GM18507 (cell line): ENCODE data around the gene TDRD6.

Experiments used
- DNase-seq: peaks from one replicate; pipeline ENCODE4 v3.0.0; 2011; ENCODE audit warnings: low read depth; ENCODE audit not compliant: insufficient read length; ENCODE audit errors: extremely low spot score
- FAIRE-seq: peaks from 2 replicates; lab custom pipeline; 2011; peaks lifted over from hg19 to GRCh38; lab: Jason Lieb, UNC

TDRD6 gene

DNA sequence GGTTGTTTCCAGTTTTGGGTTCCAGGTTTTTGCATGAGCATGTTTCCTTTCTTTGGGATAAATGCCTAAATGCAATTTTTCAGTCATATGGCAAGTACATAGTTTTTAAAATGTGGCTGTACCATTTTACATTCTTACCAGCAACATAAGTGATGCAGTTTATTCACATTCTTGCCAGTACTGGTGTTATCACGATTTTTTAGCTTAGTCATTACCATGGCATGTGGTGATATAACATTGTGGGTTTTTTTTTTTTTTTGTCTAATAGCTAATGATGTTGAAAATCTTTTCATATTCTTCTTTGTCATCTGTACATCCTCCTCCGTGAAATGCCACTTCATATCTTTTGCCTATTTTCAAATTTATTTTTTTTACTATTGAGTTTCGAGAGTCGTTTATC lies 2.9 kb upstream of the TDRD6 start:
- DNase-seq (no peak), FAIRE-seq (no peak)

DNA sequence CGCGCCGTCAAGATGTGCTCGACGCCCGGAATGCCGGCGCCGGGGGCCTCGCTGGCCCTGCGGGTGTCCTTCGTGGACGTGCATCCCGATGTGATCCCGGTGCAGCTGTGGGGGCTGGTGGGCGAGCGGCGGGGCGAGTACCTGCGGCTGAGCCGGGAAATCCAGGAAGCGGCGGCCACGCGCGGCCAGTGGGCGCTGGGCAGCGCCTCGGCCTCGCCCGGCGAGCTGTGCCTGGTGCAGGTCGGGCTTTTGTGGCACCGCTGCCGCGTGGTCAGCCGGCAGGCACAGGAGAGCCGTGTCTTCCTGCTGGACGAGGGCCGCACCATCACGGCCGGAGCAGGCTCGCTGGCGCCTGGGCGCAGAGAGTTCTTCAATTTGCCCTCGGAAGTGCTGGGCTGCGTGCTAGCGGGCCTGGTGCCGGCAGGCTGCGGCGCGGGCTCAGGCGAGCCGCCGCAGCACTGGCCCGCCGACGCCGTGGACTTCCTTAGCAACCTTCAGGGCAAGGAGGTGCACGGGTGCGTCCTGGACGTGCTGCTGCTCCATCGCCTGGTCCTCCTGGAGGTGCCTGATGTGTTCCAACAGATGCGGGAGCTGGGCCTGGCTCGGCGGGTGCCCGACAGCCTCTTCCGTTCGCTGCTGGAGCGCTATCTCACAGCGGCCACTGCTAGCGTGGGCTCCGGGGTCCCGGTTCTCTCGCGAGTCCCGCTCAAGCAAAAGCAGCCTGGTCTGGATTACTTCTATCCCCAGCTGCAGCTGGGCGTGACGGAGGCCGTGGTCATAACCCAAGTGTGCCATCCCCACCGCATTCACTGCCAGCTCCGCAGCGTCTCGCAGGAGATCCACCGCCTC lies 656 bp downstream of the TDRD6 start:
- no peak for FAIRE-seq
- DNase-seq = no peak

DNA sequence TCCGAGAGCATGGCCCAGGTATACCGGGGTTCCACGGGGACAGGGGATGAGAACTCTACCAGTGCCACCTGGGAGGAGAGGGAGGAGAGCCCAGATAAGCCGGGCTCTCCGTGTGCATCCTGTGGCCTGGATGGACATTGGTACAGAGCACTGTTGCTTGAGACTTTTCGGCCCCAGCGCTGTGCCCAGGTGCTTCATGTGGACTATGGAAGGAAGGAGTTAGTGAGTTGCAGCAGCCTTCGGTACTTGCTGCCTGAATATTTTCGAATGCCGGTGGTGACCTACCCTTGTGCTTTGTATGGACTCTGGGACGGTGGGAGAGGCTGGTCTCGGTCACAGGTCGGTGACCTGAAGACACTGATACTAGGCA lies 1.3 kb downstream of the TDRD6 start:
- DNase-seq (no peak), FAIRE-seq (no peak)

DNA sequence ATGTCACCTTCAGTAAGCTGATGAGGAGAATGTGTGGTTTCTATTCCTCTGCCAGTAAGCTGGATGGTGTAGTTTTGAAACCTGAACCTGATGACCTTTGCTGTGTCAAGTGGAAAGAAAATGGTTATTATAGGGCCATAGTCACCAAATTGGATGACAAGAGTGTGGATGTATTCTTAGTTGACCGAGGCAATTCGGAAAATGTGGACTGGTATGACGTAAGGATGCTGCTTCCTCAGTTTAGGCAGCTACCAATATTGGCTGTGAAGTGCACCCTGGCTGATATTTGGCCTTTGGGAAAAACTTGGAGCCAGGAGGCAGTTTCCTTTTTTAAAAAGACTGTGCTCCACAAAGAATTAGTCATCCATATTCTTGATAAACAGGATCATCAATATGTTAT lies 2.0 kb downstream of the TDRD6 start:
- FAIRE-seq (no peak), DNase-seq (no peak)

DNA sequence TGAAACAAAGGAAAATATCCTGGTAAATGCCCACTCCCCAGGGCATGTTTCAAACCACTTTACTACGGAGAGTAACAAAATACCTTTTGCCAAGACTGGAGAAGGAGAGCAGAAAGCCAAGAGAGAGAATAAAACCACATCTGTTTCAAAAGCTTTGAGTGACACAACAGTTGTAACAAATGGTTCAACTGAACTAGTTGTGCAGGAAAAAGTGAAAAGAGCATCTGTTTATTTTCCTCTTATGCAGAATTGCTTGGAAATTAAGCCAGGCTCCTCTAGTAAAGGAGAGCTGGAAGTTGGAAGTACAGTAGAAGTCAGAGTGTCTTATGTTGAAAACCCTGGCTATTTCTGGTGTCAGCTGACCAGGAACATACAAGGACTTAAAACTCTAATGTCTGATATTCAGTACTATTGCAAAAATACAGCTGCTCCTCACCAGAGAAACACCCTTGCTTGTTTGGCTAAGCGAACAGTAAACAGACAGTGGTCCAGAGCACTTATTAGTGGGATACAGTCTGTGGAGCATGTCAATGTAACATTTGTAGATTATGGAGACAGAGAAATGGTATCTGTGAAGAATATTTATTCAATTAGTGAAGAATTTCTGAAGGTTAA lies 2.6 kb downstream of the TDRD6 start:
- FAIRE-seq = no peak
- DNase-seq = no peak

DNA sequence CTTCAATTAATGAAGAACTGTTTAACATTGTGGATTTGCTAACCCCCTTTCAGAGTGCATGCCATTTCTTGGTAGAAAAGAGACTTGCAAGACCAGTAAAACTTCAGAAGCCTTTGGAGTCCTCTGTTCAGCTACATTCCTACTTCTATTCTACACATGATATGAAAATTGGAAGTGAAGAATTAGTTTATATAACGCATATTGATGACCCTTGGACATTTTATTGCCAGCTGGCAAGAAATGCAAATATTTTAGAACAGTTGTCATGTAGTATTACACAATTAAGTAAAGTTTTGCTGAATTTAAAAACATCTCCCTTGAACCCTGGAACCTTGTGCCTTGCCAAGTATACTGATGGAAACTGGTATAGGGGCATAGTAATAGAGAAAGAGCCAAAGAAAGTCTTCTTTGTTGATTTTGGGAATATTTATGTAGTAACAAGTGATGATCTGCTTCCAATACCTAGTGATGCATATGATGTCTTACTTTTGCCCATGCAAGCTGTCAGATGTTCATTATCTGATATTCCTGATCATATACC lies 3.3 kb downstream of the TDRD6 start:
- no peak for FAIRE-seq
- DNase-seq = no peak

DNA sequence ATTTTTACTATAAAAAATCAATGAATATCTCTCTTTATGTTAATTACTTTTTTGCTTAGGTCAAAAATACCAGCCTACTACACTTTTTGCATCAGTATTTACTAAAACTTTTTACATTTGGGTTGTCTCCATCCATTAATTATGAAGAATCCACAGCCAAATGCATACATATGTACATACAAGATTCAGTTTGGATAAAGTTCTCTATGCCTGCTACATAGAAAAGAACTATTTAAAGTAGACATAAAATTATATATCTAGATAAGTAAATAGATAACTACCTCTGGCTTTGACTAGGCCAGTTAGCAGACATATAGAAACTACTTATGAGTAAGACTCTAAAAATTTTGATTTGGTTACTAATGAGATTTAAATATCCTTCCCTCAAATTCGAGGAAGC lies 12.3 kb downstream of the TDRD6 start:
- no peak for FAIRE-seq

DNA sequence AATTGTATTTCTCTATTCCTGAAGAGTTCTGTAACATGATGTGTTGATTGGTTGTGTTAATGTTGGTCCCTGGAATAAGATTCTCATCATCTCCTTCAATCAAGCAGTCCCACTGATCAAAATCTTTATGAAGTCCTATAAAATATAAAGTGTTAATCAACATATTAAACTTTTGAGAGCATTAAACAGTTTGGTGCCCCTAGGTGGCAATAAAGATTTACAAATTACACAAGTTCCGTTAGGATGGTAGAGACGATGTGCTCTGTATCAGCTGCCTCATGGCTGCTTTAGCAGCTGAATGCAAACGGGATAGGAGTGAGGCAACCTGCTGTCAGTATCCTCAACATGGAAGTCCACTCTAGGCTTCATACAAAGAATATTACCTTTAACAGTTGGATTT lies 16.9 kb downstream of the TDRD6 start:
- DNase-seq (no peak), FAIRE-seq (no peak)

More for the DNA sequence above, 12.3 kb downstream of the TDRD6 start:
- no peak for DNase-seq

DNA sequence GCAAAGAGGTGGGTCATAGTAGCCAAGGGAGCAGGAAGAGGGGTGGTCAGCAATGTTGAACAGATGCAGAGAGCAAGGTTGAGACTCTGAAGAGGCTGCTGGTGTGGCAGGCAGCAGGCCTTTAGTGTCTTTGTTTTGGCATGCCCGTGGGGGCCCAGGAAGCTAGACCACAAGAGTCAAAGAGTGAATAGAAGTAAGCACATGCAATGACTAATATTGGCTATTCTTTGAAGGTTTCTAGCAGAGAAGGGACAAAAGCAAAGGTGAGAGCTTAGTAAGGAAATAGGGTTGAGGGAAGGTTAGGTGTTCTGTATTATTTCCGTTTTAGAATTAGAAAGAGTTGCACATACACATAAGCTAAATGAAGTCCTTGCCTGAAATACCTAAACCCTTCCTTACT lies 18.8 kb downstream of the TDRD6 start:
- FAIRE-seq = no peak
- DNase-seq = no peak

DNA sequence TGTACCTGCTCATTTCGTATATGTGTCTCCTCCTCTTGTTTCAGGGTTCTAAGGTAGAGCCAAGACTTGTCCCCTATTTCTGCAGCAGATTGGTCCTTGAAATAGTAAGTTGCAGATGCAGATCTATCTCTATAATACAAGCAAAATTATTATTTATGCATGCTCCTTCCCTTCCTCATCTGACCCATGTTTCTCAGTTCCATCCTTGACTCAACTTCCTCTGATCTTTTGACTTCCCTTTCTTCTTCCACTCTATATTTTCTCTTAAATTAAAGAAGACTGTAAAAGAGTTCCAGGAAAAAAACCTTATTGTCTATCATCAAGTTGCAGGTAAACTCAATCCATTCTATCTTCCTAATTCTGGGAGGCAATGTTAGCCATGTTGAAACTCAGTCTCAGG lies 23.8 kb downstream of the TDRD6 start:
- FAIRE-seq (no peak), DNase-seq (no peak)

DNA sequence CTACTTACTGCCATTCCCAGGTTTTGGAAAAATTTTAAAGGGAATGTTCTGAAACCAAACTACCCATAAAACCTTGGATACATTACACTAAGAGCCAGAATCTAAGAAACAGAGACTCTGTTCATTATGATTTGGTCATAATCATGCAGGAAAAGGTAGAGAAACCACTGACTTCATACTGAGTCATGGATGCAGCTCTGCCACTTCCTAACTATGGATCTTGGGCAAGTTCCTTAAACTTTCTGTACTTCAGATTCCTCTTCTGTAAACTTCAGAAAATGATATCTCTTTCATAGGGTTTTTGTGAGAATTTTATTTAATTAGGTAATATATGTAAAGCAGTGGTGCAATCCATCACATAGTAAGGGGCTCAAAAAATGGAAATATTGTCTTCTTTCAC lies 27.5 kb downstream of the TDRD6 start:
- no peak for DNase-seq
- no peak for FAIRE-seq

DNA sequence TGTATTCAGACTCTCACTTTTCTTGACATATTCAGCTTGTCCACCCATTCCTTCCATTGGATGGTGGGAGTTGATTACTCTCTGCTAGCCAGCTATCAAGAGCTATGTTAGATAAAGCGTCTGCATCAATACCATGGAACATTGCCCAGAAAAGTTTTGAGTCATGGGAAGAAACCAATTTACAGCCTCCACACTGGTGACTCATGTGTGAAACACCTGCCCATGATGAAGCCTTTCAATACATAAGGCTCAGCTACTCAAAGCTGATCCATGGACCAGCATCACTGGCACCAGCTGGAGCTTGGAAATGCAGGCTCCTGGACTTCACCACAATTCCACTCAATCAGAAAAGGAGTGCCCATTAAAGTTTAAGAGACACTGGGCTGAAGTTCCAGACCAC lies 31.4 kb downstream of the TDRD6 start:
- no peak for DNase-seq
- no peak for FAIRE-seq

DNA sequence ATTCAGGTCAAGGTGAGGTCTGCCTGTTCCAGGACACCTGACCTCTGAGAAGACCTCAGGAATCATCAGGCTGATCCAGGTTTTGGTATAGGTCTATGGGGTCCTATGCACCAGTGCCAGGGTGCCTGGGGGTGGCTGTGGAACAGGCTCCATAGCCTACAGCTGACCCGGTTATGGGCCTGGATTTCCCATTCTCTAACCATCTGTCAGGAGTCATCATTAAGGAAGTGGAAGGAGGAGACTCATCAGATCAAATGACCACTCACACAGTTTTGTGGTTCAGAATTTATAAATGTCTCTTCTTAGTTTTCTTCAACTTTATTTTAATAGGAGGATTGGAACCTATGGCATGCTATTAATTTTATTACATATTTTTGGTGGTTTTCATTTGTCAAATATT lies 32.7 kb downstream of the TDRD6 start:
- no peak for FAIRE-seq

DNA sequence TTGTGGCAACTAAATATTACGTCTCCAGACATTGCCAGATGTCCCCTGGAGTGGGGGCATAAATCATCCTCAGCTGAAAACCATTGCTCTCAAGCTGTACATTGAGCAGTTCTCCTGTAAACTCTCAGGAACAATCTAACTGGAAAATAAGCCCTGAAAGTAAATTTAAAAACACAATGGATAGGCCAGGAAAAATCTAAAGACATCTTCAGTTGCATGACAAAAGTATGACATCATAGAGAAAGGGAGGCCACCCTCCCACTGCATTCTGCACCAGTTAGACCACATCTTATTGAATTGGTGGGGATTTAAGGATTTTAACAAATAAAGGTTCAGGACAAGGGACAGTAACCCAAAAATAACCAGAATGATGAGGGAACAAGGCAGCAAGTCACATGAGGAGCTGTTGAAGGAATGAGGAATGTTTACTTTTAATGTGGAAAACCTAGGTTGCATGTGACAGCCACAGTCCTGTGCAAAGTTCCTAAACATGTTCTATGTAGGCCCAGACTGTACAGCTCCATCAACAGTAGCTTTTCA lies 42.2 kb downstream of the TDRD6 start:
- no peak for FAIRE-seq

More for the DNA sequence above, 32.7 kb downstream of the TDRD6 start:
- DNase-seq = no peak

DNA sequence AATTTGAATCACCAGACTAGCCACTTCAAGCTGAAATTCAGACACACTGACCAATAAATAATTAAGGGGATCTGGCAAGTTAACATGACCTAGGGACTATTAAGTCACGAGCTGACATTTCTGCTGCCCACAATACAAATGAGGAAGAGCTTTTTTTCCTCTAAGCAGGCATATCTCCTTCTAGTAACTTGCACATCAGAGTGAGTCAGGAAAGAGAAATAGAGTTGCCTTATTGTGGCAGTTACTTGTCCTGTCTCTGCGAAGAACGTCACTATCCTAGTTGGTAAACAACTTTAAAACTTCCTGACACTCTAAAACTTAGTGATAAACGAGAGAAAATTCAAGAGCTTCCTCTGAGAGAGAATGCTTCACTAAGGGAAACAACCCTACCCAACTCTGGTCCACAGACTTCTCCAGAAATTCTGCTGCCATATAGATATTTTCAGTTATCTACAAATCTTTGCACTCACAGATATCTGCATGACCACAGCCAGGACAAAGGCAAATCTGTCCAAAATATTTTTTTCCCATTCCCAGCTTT lies 43.3 kb downstream of the TDRD6 start:
- DNase-seq (no peak), FAIRE-seq (no peak)

More for the DNA sequence above, 42.2 kb downstream of the TDRD6 start:
- DNase-seq = no peak

DNA sequence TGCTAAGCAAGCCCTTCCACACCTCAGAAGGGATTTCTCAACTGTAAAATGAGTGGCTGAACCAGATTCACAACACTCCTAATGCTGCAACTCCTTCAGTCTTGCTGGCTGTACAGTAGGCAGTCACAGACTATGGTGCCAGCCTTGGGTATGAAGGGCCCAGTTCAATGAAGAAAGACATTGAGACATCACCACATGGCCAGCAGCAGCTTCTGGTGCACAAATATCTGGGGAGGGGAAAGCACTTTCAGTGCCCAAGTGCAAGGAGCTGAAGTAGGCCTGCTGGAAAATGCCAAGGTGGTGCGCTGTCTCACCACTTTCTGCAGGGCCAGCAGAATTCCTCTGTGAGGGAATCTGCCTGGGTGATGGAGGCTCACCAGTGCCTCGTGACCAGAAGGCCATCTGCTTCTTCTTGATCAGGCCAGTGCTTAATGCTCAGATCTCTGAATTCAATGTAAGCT lies 45.7 kb downstream of the TDRD6 start:
- no peak for DNase-seq
- no peak for FAIRE-seq

DNA sequence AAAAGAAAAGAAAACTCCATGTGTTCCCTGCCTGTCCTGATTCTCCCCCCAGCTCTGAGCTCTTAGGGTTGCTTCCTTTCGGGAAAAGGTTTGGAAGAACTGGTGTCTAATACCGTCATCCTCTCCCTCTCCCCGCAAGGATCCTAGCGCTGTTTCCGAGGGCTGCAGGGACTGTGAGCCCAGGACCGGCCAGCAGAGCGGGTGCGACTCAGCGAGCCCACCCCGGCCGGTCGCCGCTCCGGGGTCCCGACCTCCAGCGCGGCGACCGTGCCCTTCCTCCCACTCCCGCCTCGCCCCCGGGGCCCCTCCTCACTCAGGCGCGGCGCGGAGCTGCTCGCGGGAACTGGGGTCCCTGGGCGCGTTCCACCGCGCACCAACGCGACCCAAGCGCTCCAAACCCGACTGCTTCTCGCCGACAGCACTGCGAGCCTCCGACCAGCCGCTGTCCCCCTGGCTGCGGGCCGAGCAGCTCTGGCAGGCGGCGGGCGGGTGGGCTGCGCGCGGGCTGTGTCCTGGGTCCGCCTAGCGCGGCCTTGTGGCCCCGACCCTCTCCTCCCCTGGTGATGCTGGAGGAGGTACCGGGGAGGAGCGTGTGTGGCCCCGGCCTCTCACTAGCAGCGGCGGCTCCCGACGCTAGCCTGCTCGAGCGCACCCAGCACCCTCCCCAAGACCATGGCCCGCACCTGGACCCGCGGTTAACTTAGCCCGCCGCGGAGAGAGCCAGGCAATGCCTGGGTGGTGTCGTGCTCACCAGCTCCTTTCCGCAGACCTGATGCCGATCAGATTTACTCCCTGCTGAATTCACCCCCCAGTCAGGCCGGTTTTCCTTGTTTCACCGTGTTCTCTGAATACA lies 47.4 kb downstream of the TDRD6 start, which contains the start of gene PLA2G7:
PLA2G7 (minus strand) TSS at position 509 of the 853 bp plus-strand sequence. CDS start 12,484 bp downstream, outside the sequence.
- DNase-seq (no peak), FAIRE-seq (no peak)

DNA sequence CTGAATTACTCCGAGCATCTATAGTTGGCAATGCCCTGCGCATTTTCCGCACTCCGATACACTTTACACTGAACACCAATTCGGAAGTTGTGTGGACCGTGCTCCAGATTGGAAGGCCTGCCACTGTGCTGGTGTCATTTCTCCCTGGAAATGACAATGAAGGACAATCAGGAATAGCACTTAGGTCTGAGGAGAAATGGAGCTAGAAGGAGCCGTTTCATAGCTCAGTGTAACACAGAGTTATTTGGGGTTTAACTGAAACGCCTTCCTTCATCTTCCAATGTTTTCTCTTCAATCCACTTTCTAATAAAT lies 48.0 kb downstream of the TDRD6 start:
- no peak for DNase-seq
- FAIRE-seq = no peak

DNA sequence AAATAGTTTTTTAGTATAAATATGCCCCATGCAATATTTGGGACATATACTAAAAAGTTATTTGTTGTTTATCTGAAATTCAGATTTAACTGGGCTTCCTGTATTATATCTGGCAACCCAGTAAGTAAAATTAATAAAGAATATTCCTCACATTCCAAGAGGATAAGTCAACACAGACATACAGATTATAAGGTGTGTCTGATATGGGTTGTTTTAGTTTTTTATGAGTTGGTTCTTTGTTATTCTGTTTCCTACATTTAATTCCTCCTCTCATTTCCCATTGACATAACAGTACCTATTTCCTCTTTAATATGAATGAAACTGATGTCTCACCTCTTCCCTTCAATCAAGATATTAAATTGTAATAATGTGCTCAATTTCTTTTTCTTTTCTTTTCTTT lies 49.2 kb downstream of the TDRD6 start:
- no peak for DNase-seq
- no peak for FAIRE-seq

DNA sequence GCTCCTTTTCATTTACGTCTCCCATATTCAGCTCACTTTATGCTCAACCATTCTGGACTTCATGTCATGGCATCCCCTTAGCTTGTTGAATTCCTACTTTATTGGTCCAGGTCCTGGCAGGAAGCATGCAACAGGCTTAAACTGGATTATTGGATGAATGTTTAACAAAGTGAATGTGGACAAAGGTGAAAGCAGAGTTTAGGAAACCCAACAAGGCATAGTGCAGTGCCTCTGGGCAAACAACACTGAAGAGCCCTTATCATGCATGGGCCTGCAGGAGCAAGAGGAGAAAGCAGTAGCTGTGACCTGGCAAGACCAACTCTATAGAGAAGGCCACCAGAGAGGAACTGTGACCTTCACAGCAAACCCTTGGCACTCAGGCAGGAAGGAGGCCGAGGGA lies 53.8 kb downstream of the TDRD6 start:
- FAIRE-seq = no peak
- no peak for DNase-seq
